ENCODE results near the gene FFAR2.

The FFAR2 gene

DNA sequence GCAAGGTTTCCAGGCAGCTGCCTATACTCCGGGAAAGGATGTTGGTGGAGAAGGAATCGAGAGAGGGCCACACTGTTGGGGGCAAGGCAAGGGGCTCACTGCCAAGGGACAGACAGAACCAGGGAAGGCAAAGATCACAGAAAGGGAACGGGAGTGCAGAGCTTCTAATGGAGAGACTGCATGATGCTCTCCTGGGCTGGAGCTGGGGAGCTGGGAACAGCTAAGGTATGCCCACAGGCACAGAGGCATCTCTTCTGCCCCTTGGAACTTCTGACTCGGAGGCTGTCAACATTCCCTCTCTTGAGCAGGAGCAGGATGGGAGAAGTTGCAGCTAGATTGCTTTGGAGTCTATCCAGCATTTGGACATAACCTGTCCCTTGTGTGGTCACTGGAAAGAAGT, 22.4 kb upstream of the FFAR2 start:
- DNase-seq (ENCODE audit: low spot score) = no peak

DNA sequence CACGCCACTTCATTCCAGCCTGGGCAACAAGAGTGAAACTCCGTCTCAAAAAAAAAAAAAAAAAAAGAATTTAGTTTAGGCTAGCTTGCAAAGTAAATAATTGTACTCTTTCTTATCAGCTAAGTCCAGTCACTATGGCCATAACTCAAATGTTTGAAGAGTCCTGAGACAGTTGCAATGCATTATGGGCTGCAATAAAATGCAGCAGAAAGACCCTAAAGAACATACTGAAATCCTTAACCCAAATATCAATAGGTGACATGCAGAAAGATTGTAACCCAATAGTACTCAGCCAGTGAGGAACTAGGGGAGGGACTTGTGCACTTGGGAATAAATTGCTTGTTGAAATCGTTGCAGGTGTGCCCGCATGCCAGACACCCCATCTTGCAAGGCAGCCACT, 20.9 kb upstream of the FFAR2 start:
- DNase-seq (ENCODE audit: low spot score) = no peak

DNA sequence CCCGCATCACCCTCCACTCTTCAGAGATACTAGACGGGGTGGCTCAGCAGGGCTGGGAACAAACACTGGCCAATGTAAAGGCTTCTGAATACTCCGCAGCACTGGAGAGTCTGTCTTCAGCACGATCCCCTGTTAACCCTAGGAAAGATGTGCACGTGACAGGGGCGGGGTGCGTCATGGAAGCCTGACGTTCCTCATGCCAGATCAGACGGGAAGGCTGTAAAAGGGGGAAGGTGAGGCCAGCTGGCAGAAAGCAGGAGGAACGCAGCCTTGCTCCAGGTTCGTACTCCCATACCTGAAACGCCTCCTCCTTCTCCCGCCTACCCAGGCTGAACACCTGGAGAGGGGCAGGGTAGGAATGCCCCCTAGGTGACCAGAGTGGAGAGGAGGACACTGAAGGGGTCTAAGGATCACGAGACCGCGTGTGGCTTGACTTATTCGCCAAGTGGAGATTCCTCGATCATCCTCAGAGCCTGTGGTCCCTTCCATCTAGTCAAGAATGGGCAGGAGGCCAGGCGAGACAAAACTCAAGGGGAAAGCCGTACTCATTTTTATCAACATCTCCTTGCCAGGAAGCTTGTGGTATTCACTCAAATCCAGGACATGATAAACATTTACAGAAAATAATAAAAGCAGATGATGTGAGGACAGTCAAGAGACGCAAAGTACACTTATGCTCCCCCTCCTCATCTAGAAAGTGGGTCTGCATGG, 18.2 kb upstream of the FFAR2 start:
- DNase-seq (ENCODE audit: low spot score) = no peak

DNA sequence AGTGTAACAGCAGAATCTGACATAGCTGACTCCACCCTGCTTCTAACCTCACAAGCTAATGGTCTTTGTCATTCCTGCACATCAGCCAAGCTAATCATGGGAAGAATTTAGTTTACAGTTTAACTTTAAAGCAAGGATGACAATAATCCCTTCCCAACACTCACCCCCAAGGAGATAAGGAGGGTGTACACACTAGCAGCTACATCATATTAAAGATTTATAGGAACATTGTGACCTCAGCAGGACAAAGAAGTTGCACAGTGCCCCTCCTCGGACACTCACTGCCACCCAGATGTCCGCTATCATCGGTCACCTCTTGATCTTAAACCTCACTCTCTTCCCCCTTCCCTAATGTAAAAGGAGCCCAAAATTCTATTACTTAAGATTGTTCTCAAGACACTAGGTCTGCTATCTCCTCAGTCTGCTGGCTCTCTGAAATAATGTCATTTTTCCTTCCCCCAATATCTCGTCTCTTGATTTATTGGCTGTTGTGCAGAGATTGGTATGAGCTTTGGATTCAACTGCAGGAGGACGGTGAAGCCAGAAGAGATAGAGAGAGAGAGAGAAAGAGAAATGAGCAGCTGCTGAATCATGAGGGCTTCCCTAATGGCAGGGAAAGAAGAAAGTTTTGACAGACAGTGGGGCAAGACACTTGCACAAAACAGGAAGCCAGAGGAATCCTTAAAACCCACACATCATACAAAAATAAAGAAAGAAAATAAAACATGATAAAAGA, 17.5 kb upstream of the FFAR2 start:
- DNase-seq (ENCODE audit: low spot score) = no peak

DNA sequence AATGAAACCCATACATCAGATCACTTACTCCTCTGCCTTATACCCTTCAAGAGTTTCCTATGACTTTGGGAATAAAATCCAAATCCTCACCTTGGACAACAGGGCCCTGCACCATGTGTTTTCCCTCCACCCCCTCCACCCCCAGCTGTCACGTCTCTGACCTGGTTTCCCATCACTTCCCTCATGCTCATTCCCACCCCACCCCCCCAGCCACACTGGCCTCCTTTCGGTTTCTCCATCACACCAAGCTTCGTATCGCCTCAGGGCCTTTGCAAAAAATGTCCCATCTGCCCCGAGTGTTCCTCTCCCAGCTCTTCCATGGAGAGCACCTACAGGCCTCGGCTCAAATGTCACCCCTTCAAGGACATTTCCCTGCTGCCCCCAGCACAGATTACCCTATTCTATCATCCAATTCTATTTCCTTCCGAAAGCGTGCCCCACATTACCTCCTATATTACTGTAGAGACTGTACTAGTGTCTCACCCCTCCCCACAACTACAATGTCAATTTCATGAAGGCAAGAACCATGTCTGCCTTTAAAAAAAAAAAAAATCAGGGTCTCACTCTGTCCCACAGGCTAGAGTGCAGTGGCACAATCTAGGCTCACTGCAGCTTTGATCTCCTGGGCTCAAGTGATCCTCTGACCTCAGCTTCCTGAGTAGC, 16.8 kb upstream of the FFAR2 start:
- DNase-seq (ENCODE audit: low spot score) = no peak

DNA sequence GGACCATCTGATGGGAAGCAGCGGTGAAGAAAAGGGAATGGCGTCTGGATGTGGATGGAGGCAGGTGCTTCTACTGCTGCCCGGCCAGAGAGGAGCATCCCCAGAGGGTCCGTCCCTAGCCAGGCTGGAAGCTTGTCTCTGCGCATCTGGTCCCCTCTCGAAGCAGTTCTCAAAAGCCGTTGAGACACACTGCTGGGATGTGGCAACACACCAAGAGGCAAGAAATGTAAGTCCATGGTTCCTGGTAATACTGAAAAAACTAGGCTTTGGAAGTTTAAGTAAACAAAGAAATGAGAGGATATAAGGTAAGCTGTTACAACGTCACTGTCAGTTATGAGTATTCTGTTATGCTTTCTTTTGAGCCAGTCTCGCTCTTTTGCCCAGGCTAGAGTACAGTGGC, 15.1 kb upstream of the FFAR2 start:
- no peak for DNase-seq (ENCODE audit: low spot score)

DNA sequence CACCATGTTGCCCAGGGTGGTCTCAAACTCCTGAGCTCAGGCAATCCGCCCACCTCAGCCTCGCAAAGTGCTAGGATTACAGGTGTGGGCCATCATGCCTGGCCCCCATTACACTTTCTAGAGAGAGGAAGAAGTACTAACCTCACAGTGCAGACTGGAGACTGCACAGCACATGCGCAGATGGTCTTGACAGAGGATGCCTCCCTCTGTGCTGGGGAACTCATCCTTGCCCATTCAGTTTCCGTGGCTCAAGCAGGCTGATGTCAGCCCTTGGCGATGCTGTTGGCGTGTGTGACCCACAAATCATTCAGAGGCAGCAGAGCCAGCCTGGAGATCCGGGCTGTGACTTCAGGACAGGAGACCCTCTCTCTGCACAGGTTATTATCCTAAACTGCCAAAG, 14.6 kb upstream of the FFAR2 start:
- no peak for DNase-seq (ENCODE audit: low spot score)

DNA sequence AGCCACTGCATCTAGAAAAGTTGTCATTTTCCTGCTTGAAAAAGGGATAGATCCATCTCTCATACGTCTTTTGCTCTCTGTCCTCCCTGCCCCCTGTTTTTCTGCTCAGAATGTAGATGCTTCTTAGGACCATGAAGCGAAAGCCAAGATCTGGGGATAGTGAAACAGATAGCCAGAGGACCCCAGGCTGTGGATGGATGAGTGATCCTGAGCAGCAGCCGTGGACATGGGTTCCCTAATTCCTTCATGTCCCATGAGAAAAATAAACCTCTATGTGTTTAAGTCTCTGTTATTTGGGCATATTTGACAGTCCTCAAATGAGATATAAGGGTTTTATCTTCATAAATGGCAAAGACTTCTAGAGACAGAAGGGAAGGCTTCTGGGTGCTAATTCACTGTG, 12.2 kb upstream of the FFAR2 start:
- no peak for DNase-seq (ENCODE audit: low spot score)

DNA sequence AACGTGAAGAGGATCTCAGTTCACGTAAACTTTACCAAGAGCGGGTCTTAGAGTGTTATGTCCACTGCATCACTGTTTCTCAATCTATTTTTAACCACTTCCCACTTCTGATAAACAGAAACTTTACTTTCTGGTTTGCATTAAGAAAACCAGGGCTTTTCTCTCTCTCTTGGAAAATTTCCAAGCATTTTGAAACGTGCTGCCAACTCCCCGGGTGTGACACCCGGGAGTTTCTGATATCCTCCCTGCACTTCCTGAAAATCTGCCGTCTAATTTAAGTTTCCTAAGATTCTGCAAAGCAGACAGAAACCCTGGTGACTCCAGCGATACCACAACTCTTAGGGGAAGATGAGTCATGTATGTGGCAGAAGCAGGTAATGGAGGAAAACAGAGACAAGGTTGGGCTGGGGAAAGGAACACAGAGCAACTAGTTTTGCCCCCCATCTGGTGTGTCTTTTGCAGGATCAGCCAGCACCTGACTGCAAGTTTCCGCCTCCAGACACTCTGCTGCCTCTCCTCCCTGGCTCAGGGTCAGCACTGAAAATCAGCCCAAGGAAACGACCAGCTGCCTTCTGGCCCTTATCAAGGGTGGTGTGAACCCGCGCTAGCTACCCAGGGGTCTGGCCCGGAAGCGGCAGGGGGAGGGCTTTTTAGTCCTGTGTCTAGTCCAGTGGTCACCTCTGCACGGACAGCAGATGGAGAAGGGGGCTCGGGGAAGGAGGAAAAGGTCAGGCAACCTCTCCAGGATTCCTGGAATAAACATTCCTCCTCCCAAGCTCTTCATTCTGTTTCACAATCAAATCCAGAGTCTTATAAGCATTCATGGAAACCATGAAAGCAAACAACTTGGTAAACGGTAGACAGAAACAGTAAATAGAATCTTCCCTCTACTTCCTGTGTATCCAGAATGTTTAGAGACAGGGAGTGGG, 11.3 kb upstream of the FFAR2 start:
- no peak for DNase-seq (ENCODE audit: low spot score)

DNA sequence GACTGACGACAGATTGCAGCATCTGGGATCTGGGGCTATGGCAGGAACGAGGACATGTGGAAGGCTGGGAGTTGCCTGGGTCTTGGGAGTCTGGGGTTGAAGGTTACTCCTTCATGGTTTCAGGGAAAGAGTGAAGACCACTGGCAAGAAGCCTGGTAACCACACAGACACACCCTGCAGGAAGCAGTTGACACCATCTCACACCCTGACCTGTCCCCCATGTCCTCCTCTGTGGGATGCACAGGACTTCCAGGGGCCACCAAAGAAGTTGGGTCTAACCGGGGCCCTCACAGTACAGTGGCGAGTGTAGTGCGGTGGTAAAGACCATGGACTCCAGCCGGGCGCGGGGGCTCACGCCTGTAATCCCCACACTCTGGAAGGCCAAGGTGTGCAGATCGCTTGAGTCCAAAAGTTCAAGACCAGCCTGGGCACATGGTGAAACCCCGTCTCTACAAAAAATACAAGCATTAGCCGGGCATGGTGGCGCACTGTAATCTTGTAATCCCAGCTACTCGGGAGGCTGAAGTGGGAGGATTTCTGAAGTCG, 10.6 kb upstream of the FFAR2 start:
- no peak for DNase-seq (ENCODE audit: low spot score)

DNA sequence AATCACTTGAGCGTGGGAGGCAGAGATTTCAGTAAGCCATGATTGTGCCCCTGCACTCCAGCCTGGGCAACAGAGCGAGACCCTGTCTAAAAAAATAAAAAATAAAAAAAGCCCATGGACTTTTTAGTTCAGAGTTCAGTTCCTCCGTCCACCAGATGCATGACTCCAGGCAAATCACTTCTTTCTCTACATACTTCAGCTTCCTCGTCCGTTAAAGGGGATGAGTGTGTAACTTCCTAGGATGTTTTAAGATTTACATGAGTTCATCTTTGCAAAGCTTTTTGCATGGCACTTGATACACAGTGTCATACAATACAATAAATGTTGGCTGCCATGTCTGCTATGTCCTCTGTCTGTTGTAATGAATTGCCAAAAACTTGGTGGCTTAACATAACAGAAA, 10.0 kb upstream of the FFAR2 start:
- DNase-seq (ENCODE audit: low spot score) = no peak

DNA sequence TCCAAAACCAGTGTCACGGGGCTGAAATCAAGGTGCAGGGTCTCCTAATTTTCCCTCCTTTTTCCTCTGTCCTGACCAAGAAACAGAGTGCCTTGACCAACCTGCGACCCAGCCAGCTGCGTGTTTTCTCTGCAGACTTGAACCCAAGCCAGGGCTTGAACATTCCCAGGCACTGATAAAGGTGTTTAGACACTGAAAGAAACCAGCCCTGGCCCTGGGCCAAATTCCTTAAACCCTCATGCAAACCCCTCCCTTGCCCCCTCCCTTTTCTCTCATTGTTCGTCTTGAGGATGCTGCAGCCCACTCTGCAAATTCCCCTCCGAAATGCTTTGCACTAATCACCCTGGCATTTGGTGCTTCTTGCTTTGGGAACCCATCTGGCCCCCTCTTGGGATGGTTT, 9.5 kb upstream of the FFAR2 start:
- DNase-seq (ENCODE audit: low spot score) = no peak

DNA sequence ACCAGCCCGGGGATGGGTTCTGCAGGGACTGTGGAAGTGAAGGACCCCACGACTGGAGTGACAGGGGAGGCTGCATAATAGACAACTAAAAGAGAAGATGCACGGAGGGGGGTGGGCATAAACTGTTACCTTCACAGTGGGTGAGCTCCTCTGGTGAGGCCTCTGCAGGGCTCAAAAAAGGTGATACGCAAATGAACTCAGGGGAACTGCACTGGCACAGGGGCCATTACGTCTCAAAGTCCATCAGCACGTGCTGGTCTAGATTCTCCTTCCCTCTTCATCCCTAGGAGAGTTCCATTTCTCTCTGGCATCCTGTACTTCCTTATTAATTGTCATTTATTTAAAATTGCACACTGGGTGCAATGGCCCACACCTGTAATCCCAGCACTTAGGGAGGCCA, 8.1 kb upstream of the FFAR2 start:
- no peak for DNase-seq (ENCODE audit: low spot score)

DNA sequence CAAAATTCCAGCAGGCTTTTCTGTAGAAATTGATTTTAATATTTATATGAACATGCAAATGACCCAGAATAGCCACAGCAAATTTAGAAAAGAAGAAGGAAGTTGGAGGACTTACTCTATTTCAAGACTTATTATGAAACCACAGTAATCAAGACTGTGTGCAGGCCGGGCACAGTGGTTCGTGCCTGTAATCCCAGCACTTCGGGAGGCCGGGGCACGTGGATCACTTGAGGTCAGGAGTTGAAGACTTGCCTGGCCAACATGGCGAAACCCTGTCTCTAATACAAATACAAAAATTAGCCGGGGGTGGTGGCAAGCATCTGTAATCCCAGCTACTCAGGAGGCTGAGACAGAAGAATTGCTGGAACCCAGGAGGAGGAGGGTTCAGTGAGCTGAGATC, 6.0 kb upstream of the FFAR2 start:
- no peak for DNase-seq (ENCODE audit: low spot score)

DNA sequence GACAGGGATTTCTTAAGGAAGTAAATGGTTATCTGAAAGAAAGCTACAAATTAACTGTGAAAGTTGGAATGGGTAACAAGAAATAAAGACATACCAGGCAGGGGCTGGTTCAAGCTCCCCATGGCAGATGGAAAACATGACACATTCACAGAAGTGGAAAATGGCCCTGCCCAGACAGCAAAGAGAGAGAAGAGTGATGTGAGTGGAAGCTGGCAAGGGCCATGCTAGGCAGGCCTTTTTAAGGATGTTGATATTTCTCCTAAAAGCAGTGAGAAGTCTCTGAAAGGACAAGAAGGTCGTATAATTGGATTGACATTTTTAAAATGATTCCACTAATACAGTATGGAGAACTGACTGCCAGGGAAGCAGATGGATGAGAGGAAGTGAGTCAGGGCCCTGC, 3.3 kb upstream of the FFAR2 start:
- no peak for DNase-seq (ENCODE audit: low spot score)

DNA sequence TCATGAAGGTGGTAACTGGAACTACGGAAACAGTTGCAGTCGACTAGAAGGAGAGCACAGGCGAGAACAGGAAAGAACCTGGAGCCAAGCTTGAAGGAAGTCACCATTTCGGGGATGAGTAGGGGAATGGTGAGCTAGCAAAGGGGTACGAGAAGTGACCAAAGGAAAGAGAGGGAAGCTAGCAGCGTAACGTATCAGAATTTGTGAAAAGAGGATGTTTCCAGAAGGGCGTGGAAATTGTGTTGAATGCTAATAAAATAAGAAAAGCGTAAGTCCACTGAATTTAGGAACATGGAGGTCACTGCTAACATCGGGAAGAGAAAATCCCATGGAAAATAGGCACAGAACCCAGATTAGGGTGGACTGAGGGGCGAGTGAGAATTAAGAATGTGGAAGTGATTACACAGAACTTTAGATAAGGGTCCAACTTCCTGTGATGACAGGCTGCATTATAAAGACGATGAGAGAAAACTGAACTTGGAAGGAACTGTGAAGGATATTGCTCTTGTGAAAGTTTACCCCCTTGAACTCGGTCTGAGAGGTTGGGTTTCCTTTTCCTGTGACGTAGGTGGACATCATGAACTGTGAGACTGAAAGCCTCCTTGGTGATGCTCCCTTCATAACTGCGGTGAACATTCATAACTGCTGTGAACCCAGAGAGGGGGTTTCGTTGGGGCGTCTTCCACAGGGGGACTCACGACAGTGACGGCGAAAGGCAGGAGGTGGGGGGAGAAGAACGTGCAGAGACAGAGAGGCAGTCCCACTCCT, 2.0 kb upstream of the FFAR2 start:
- DNase-seq (ENCODE audit: low spot score) = no peak

DNA sequence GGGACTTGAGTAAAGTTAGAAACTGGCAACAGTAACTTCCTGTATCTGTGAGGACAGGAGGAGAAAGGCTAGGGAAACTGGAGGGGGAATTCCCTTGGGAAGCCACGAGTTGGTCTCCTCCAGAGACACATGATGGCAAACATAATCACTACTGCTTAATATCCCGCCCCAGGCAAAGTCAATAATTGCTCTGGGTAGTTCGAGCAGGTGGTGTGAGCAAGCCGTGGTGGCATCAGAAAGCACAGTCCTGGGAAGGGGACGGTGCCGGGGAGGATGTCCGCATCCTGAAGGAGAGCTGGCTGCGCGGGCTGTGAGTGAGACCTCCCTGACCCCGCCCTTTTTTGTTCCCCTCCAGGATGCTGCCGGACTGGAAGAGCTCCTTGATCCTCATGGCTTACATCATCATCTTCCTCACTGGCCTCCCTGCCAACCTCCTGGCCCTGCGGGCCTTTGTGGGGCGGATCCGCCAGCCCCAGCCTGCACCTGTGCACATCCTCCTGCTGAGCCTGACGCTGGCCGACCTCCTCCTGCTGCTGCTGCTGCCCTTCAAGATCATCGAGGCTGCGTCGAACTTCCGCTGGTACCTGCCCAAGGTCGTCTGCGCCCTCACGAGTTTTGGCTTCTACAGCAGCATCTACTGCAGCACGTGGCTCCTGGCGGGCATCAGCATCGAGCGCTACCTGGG, 1.4 kb downstream of the FFAR2 start:
- no peak for DNase-seq (ENCODE audit: low spot score)

DNA sequence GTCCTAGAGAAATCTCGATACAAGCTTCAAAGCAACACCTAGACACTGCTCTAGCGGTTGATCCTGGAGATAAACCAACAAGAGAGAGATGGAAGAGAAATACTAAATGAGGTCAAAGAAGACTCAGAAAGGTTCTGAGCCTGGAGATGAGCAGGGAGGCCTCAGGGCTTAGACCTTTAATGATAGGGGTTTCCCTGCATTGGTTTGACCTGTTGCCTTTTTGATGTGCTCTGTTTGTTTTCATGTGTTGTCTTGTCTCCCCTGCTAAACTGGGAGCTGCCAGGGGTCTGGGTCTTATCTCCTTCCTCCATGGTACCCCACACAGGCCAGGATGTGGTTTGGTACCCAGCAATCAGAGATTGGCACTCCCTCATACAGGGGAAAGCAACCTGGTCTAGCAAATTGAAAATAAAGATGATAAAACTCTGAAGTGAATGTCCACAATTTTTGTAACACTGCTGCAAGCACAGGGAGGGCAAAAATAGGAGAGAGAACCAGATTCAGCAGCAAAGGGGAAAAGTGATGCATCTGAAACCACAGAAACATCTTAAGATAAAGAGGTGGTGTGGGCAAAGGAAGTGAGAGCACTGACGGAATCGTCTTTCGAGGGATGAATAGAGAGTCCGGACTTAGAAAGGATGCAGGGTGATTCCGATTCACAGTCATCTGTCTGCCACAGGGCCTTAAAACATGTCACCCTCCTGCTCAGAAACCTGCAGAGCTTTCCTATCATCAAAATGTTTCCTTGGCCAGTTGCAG, 3.5 kb downstream of the FFAR2 start:
- DNase-seq (ENCODE audit: low spot score) = no peak

DNA sequence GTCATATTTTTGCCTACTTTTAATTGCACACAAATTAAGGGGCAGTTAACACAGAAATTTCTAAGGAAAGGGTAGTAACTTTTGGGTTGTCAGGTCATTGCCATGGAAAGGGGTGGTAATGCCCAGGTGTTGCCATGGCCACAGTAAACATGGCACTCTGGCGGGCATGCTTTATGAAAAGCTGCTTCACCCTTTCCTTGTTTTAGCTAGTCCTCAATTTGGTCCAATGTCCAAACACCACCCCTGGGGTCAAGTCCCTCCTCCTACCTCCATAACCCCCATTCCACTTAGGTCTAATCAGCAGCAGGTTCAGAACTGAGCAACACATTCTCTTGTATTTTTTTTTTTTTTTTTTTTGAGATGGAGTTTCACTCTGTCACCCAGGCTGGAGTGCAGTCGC, 6.6 kb downstream of the FFAR2 start:
- no peak for DNase-seq (ENCODE audit: low spot score)

DNA sequence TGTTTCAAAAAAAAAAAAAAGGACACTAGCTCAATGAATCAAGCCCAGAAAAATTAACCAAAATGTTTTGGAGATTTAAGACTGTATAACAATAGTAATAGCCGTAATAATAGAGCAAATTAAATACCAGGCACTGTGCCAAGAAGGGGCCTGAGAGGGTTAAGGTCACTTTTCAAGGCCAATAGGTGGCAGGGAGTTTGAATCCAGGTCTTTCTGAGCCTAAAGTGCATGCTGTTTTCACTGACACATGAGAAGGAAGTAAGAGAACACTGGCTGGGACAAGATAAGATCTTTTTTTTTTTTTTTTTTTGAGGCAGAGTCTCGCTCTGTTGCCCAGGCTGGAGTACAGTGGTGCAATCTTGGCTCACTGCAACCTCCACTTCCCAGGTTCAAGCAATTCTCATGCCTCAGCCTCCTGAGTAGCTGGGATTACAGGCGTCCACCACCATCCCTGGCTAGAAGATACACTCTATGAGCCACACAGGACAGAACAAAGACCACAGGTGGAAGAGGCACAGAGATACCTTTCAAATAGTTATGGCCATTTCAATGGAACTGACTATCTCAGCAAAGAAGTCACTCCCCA, 7.7 kb downstream of the FFAR2 start:
- DNase-seq (ENCODE audit: low spot score) = no peak
